Measurements from ENCODE around the gene UAP1L1.
A peak's percentile ranks its signal among the peaks of the same experiment; 100 is the strongest.

DNA sequence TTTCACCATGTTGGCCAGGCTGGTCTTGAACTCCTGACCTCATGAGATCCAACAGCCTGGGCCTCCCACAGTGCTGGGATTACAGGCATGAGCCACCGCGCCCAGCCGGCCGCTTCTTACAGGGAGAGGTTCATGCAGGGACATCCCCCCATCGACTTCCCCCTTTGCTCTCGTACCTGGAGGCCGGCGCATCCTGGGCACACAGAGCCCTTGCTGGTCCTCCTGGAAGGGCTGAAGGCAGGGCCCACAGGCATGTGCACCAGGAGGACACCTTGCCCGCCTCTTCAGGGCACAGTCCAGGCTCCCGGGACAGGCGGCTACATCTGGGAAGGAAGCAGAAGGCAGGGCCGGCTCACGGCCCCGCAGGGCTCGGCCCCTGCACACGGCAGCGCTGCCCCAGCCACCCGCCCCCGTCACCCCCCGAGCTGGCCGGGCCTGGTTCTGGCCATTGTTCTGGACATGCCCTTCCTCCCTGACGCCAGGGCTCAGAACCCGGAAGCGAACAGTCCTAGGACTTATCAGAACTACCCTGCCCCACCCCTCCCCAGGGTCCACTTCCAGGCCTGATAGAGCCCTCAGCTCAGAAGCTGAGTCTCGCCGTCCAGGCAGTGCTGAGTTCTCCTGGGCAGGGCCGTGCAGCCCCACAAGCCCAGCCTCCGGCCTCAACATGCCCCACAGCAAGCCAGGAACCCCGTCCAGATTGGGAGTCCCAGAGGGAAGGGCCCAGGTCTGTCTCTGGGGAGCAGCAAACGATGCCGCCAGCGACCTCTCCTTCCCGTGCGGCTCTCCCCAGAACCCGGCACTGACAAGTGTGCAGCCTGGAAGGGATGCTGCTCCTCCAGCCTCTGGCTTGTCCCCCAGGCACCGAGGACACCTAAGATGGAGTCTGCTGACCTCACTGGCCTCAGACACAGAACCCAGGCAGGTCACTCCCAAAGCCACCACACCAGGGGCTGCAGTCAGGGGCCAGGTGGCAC lies 34.3 kb upstream of the UAP1L1 start:
- TF ChIP-seq CTCF (IDR thresholded peaks at IDR 0.05) (no peak), POLR2A (IDR thresholded peaks at IDR 0.05; ENCODE audit: low read depth) (no peak), POLR2AphosphoS5 (IDR thresholded peaks at IDR 0.05) (peak; percentile 39 to 51), EP300 (IDR thresholded peaks at IDR 0.05) (no peak)

Data from esophagus muscularis mucosa (tissue), 4 donors.